ENCODE results near the gene BABAM2.
A peak's percentile ranks its signal among the peaks of the same experiment; 100 is the strongest.

BABAM2 gene

GRCh38 chr2:28286678-28287077 lies 396.1 kb downstream of the BABAM2 start:
- DNase-seq (ENCODE audit: low read depth) = no peak

GRCh38 chr2:28287256-28287915 lies 396.9 kb downstream of the BABAM2 start:
- no peak for DNase-seq (ENCODE audit: low read depth)

GRCh38 chr2:28288620-28289019 lies 398.1 kb downstream of the BABAM2 start:
- no peak for DNase-seq (ENCODE audit: low read depth)

- DNase-seq (ENCODE audit: low read depth) = no peak
These were observed 401.4 kb downstream of the BABAM2 start for GRCh38 chr2:28291811-28292440.

- no peak for DNase-seq (ENCODE audit: low read depth)
These were observed 402.0 kb downstream of the BABAM2 start for GRCh38 chr2:28292491-28292890.

GRCh38 chr2:28293416-28293815 lies 402.9 kb downstream of the BABAM2 start:
- DNase-seq (ENCODE audit: low read depth) = no peak

- no peak for DNase-seq (ENCODE audit: low read depth)
These were observed 403.9 kb downstream of the BABAM2 start for GRCh38 chr2:28294451-28294850.

GRCh38 chr2:28296243-28296642 lies 405.7 kb downstream of the BABAM2 start:
- no peak for DNase-seq (ENCODE audit: low read depth)

- no peak for DNase-seq (ENCODE audit: low read depth)
These were observed 406.4 kb downstream of the BABAM2 start for GRCh38 chr2:28296904-28297303.

GRCh38 chr2:28297531-28297930 lies 407.0 kb downstream of the BABAM2 start:
- no peak for DNase-seq (ENCODE audit: low read depth)

- no peak for DNase-seq (ENCODE audit: low read depth)
These were observed 407.9 kb downstream of the BABAM2 start for GRCh38 chr2:28298406-28298805.

GRCh38 chr2:28300485-28301341 lies 410.2 kb downstream of the BABAM2 start:
- DNase-seq (ENCODE audit: low read depth) = peak; percentile 14

- DNase-seq (ENCODE audit: low read depth) = no peak
These were observed 414.7 kb downstream of the BABAM2 start for GRCh38 chr2:28305202-28305601.

- DNase-seq (ENCODE audit: low read depth) = no peak
These were observed 419.6 kb downstream of the BABAM2 start for GRCh38 chr2:28310107-28310506.

GRCh38 chr2:28311660-28312249 lies 421.2 kb downstream of the BABAM2 start:
- DNase-seq (ENCODE audit: low read depth) = no peak

GRCh38 chr2:28312307-28313219 lies 422.0 kb downstream of the BABAM2 start:
- no peak for DNase-seq (ENCODE audit: low read depth)

GRCh38 chr2:28313220-28313784 lies 422.8 kb downstream of the BABAM2 start:
- no peak for DNase-seq (ENCODE audit: low read depth)

- no peak for DNase-seq (ENCODE audit: low read depth)
These were observed 424.4 kb downstream of the BABAM2 start for GRCh38 chr2:28314968-28315367.

- no peak for DNase-seq (ENCODE audit: low read depth)
These were observed 426.2 kb downstream of the BABAM2 start for GRCh38 chr2:28316546-28317335.

GRCh38 chr2:28317390-28317789 lies 426.9 kb downstream of the BABAM2 start:
- DNase-seq (ENCODE audit: low read depth) = no peak

All from CMK (cell line).